ENCODE results near the gene CCNL2.
"Not testable (repeated sequence)": the region's sequence is repeated elsewhere in the genome, so short reads cannot be mapped to it uniquely, and the experiment has no call there.

Gene CCNL2

GRCh38 chr1:1371746-1372711 is 27.1 kb downstream of the CCNL2 start:
- peak; percentile 42 for DNase-seq

GRCh38 chr1:1371364-1371745 is 27.8 kb downstream of the CCNL2 start:
- no peak for DNase-seq

GRCh38 chr1:1370771-1371300 is 28.3 kb downstream of the CCNL2 start:
- no peak for DNase-seq

- not testable (repeated sequence) for DNase-seq
Observed at GRCh38 chr1:1370094-1370493, 29.0 kb downstream of the CCNL2 start.

- DNase-seq: no peak
Observed at GRCh38 chr1:1367315-1367714, 31.8 kb downstream of the CCNL2 start.

GRCh38 chr1:1366699-1367066 is 32.5 kb downstream of the CCNL2 start:
- DNase-seq: no peak

GRCh38 chr1:1365875-1366698 is 33.0 kb downstream of the CCNL2 start:
- no peak for DNase-seq

GRCh38 chr1:1364266-1364665 is 34.9 kb downstream of the CCNL2 start:
- DNase-seq: no peak

- peak; percentile 87 for DNase-seq
Observed at GRCh38 chr1:1361982-1362423, 37.1 kb downstream of the CCNL2 start.

GRCh38 chr1:1361233-1361981 is 37.7 kb downstream of the CCNL2 start:
- no peak for DNase-seq

GRCh38 chr1:1360506-1361169 is 38.5 kb downstream of the CCNL2 start:
- DNase-seq: peak; percentile 97

- peak; percentile 46 for DNase-seq
Observed at GRCh38 chr1:1359664-1360468, 39.3 kb downstream of the CCNL2 start.

GRCh38 chr1:1359308-1359663 is 39.8 kb downstream of the CCNL2 start:
- DNase-seq: peak; percentile 58

GRCh38 chr1:1358433-1359271 is 40.5 kb downstream of the CCNL2 start, which contains the start of gene MXRA8:
TSS of gene MXRA8 (minus strand) at chr1:1358555. CDS start at chr1:1358504, 51 bp downstream.
- peak; percentile 81 for DNase-seq

GRCh38 chr1:1357871-1358432 is 41.2 kb downstream of the CCNL2 start:
- peak; percentile 29 for DNase-seq

- peak; percentile 38 for DNase-seq
Observed at GRCh38 chr1:1356796-1357401, 42.2 kb downstream of the CCNL2 start.

- peak; percentile 0 for DNase-seq
Observed at GRCh38 chr1:1356166-1356795, 42.9 kb downstream of the CCNL2 start.

GRCh38 chr1:1355416-1355815 is 43.7 kb downstream of the CCNL2 start:
- no peak for DNase-seq

Measured in HCEC 1CT (cell line).